Nephron progenitor cell (in vitro differentiated cells): ENCODE results near the gene SSTR5.

Experiments
- DNase-seq: peaks from one replicate; pipeline ENCODE4 v3.0.0; 2021
- H3K27ac Mint-ChIP-seq: 2 replicates; pipeline ENCODE4 v1.8.0; 2021; ENCODE audit warnings: mild to moderate bottlenecking, moderate library complexity, mixed read lengths
- H3K27me3 Mint-ChIP-seq: 2 replicates; pipeline ENCODE4 v1.8.0; 2021; ENCODE audit warnings: mild to moderate bottlenecking, low read depth, mixed read lengths; ENCODE audit not compliant: poor library complexity
- H3K36me3 Mint-ChIP-seq: 2 replicates; pipeline ENCODE4 v1.8.0; 2021; ENCODE audit warnings: low read depth, mixed read lengths
- H3K4me1 Mint-ChIP-seq: 2 replicates; pipeline ENCODE4 v1.8.0; 2021; ENCODE audit warnings: mixed read lengths
- H3K4me3 Mint-ChIP-seq: 2 replicates; pipeline ENCODE4 v1.8.0; 2021; ENCODE audit warnings: mild to moderate bottlenecking, moderate library complexity, mixed read lengths
- H3K9me3 Mint-ChIP-seq: 2 replicates; pipeline ENCODE4 v1.8.0; 2021; ENCODE audit warnings: mild to moderate bottlenecking, moderate library complexity, mixed read lengths
- TF ChIP-seq, protein P1 (sequence below): fragments of 200-600 bp; sonication (generic); IDR thresholded peaks from 2 replicates; pipeline ENCODE4 v1.5.0; 2021; ENCODE audit warnings: antibody characterized with exemption

SSTR5 gene

DNA sequence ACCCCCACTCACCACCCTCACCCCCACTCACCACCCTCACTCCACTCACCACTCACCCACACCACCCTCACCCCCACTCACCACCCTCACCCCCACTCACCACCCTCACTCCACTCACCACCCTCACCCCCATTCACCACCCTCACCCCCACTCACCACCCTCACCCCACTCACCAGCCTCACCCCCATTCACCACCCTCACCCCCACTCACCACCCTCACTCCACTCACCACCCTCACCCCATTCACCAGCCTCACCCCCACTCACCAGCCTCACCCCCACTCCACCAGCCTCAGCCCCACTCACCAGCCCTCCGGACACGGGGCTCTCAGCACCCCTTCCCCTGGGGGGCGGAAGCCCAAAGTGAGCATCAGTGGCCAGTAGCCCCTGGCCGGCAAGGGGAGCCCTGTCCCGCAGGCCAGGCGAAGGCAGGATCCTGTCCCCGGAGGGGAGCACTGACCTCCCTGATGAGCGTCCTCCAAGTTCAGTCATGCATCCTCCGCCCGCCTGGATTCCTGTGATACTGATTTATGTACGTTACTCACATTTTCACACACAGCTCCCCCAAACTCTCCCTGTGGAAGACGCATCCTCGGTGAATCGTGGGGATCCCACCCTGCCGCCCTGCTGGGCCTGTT is 41.5 kb downstream of the SSTR5 start:
- no peaks in the 10 kb centered on the region for H3K36me3 Mint-ChIP-seq
- no peak overlapping the region for H3K27ac Mint-ChIP-seq
- H3K9me3 Mint-ChIP-seq, result no peaks in the 10 kb centered on the region
- peaks cover 33% of the 10 kb centered on the region for H3K4me1 Mint-ChIP-seq
- TF ChIP-seq, protein P1, sequence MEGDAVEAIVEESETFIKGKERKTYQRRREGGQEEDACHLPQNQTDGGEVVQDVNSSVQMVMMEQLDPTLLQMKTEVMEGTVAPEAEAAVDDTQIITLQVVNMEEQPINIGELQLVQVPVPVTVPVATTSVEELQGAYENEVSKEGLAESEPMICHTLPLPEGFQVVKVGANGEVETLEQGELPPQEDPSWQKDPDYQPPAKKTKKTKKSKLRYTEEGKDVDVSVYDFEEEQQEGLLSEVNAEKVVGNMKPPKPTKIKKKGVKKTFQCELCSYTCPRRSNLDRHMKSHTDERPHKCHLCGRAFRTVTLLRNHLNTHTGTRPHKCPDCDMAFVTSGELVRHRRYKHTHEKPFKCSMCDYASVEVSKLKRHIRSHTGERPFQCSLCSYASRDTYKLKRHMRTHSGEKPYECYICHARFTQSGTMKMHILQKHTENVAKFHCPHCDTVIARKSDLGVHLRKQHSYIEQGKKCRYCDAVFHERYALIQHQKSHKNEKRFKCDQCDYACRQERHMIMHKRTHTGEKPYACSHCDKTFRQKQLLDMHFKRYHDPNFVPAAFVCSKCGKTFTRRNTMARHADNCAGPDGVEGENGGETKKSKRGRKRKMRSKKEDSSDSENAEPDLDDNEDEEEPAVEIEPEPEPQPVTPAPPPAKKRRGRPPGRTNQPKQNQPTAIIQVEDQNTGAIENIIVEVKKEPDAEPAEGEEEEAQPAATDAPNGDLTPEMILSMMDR, result no peak
- peaks cover 19% of the 10 kb centered on the region for H3K27me3 Mint-ChIP-seq
- no peak overlapping the region for H3K4me3 Mint-ChIP-seq
- DNase-seq, result no peak

DNA sequence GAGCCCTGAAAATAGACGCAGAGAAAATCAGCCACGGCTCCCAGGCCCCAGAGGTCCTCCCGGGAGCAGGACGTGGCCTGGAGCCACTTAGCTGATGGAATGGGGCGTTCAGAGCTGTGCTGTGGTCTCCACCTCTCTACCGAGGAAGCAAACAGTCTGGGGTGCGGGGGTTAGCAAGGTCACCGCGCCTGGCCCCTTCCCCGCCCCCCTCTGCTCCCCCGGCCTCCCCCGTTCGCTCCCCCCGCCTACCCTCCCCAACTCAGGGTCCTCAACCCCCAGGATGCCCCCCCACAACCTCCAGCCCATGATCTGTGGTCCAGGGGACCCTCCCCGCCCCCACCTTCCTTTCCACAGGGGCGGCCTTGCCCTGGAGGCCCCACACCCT is 44.1 kb downstream of the SSTR5 start:
- Mint-ChIP-seq H3K4me3 (no peak overlapping the region), H3K9me3 (no peaks in the 10 kb centered on the region), H3K4me1 (peaks cover 10% of the 10 kb centered on the region), H3K27me3 (peaks cover 5% of the 10 kb centered on the region), H3K36me3 (no peaks in the 10 kb centered on the region), H3K27ac (no peak overlapping the region)
- TF ChIP-seq, protein P1, result no peak
- DNase-seq, result no peak

DNA sequence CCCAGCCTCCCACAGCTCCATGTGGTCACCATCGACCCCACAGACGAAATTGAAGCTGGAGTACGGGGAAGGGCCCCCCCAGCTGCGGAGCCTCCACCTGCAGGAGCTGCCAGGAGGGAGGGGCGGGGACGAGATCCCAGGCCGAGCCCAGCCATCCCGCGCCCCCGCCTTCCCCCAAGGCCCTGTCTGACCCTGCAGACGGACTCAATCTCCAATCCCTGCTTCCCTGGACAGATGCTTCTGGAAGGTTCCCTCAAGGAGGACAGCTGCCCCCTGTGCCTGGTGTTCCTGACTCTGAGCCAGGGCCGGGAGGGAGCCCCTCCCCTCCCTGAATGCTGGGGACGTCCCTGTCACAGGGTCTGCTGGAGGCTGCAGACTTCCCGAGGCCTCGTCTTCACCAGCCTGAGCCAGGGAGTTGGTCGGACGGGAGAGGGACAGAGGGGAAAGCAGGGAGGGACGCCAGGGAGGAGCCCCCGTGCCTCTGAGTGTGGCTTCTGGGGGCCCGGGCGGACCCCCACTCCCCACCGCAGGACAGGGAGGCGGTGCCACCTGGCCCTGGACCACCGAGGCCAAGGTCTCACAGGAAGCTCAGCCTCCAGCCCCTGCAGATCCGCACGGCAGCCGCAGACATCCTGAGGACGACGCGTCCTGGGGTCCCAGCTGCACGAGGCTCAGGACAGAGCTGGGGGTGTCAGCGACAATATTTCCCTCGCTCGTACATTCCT is 44.8 kb downstream of the SSTR5 start:
- DNase-seq, result no peak
- H3K9me3 Mint-ChIP-seq, result no peaks in the 10 kb centered on the region
- H3K27ac Mint-ChIP-seq, result no peak overlapping the region
- peaks cover 14% of the 10 kb centered on the region for H3K4me1 Mint-ChIP-seq
- H3K4me3 Mint-ChIP-seq, result no peak overlapping the region
- H3K27me3 Mint-ChIP-seq, result peaks cover 5% of the 10 kb centered on the region
- H3K36me3 Mint-ChIP-seq, result no peaks in the 10 kb centered on the region
- TF ChIP-seq, protein P1, result no peak

DNA sequence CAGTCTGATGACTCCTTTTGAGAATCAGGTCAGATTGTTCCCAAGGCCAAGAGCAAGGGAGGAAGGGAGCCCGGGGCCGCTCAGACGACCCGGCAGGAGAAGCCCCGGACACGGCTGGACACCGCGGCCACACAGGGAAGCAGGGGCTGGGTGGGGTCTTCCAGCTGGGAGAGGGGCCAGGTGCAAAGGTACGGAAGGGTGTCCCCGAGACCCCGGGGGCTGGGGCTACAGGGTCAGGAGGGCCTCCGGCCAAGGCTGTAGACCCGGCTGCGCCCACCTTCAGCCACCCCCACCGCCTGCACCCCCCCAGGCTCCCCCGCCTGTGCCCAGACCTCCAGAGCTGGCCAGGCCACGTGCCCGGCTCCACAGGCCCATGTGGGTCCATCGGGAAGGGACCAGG is 45.4 kb downstream of the SSTR5 start:
- TF ChIP-seq, protein P1, result no peak

DNA sequence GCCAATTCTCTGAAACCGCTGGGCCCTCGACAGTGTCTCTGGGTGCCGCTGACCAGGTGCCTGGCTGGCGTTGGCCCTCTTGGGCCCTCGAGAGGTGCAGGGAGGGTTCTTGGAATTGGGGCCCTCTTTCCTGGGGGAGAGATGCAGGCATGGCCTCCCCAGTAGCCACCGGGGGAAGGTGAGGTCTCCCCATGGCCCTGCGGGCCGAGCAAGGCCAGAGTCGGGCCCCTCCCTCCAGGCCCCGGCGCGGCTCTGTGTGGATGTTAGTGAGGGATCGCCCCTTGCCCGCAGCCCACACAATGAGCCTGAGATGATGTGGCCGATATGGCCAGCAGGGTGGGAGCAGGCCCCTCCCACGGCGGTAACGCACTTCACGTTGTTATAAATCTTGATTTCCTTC is 46.6 kb downstream of the SSTR5 start:
- TF ChIP-seq, protein P1, result no peak
- no peaks in the 10 kb centered on the region for H3K27me3 Mint-ChIP-seq
- H3K27ac Mint-ChIP-seq, result no peak overlapping the region
- H3K36me3 Mint-ChIP-seq, result no peaks in the 10 kb centered on the region
- no peaks in the 10 kb centered on the region for H3K9me3 Mint-ChIP-seq
- DNase-seq, result no peak
- no peak overlapping the region for H3K4me3 Mint-ChIP-seq
- H3K4me1 Mint-ChIP-seq, result peaks cover 18% of the 10 kb centered on the region

More for the DNA sequence above, 45.4 kb downstream of the SSTR5 start:
- Mint-ChIP-seq H3K27ac (no peak overlapping the region), H3K9me3 (no peaks in the 10 kb centered on the region), H3K36me3 (no peaks in the 10 kb centered on the region), H3K4me1 (peaks cover 14% of the 10 kb centered on the region), H3K4me3 (no peak overlapping the region), H3K27me3 (peaks cover 4% of the 10 kb centered on the region)
- no peak for DNase-seq
